GM18502 (cell line): ENCODE measurements around the gene PRKAR1B.

ENCODE experiments used
- ATAC-seq: cut with Tn5 transposase; IDR thresholded peaks from one replicate; pipeline ENCODE4 v1.9.1; 2021; ENCODE audit warnings: mild to moderate bottlenecking; ENCODE audit not compliant: unreplicated experiment, poor library complexity

PRKAR1B gene

DNA sequence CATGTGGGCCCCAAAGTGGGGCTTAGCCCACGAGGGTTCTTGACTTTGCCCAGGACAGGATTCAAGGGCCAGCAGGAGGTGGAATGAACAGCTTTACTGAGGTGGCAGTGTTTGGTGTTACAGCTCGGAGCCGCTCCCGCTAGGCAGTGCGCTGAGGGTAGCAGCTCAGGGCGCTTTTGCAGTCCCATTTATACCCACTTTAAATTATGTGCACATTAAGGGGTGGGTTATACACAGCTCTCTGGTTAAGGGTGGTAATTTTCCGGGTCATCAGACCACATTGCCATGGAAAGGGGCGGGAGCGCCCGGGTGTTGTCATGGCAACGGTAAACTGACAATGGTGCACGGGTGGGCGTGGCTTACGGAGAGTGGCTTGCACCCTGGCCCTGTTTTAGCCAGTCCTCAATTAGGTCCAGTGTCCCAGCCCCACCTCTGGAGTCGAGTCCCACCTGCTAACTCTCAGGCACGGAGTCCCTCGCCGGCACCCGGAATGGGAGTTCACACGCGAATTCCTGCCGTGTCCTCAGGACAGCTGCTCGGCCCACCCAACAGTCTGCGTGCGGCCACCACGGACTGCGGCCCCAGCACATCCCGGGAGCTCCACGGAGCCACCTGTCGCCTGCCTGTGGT, 149.2 kb downstream of the PRKAR1B start:
- no peak for ATAC-seq

DNA sequence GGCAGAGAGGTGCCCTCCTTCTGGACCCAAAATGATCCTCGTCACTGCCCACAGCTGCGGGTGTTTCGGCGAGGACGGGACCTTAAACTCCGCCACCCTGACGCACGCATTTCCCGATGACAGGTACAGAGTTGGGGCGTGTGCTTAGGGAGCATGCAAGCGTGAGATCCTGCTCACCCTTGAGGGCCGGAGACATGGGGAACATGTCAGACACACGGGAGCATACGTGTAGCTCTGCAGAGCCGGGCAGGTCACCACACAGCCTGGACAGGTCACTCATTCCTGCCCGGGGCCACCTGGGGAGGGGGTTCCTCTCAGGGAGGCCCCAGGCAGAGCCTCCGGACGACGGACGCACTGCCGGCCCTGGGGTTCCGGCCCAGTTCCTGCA, 149.8 kb downstream of the PRKAR1B start:
- no peak for ATAC-seq

DNA sequence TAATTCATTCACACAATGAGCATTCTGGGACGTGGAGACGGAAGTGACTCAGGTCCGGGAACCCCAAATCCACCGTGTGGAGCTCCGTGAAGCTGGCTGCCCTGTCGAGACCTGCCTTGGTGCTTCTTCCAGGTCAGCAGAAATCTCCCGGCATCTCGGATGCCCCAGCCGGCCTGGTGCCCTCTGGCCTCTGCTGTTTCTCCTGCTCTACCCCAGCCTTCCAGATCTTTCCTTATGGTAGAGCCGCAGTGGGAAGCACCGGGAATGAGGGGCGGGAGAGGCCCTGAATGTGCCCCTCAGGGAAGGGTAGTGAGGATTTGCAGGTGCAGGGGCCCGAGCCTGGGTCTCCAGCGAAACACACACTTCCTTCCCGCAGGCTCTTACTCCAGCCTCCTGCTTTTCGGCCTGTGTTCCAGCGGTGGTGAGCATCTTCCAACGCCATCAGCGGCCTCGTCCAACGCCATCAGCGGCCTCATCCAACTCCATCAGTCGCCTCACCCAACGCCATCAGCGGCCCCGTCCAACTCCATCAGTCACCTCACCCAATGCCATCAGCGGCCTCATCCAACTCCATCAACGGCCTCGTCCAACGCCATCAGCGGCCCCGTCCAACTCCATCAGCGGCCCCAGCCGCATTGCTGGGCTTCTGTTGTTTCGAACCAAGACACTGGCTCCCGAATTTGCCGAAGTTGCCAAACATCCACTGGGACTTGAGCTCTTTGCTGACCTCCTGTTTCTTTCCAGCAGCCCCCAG, 150.4 kb downstream of the PRKAR1B start:
- ATAC-seq: no peak

DNA sequence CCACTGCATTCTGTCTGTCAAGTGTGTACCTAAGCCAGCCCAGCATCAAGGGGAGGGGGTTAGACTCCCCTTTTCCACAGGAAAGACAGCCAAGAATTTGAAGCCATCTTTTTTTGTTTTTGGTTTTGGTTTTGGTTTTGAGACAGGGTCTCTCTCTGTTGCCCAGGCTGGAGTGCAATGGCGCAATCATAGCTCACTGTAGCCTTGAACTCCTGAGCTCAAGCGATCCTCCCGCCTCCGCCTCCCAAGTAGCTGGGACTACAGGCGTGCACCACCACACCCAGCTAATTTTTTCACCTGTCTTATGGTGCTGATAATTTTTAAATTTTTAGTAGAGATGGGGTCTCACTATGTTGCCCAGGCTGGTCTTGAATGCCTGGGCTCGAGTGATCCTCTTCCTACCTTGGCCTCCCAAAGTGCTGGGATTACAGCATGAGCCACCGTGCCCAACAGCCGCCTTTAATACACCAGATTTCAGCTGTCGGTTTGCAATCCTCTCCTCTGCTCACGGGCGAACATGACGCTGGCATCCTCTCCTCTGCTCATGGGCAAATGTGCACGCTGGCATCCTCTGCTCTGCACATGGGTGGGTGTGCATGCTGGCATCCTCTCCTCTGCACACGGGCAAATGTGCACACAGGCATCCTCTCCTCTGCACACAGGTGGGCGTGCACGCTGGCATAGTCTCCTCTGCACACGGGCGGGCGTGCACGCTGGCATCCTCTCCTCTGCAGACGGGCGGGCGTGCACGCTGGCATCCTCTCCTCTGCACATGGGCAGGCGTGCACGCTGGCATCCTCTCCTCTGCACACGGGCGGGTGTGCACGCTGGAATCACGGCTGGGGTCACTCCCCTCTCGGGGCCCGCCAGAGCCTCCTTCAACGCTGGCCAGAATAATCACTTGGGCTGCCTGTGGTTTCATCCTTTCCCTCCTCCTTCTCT, 151.4 kb downstream of the PRKAR1B start:
- ATAC-seq: no peak

DNA sequence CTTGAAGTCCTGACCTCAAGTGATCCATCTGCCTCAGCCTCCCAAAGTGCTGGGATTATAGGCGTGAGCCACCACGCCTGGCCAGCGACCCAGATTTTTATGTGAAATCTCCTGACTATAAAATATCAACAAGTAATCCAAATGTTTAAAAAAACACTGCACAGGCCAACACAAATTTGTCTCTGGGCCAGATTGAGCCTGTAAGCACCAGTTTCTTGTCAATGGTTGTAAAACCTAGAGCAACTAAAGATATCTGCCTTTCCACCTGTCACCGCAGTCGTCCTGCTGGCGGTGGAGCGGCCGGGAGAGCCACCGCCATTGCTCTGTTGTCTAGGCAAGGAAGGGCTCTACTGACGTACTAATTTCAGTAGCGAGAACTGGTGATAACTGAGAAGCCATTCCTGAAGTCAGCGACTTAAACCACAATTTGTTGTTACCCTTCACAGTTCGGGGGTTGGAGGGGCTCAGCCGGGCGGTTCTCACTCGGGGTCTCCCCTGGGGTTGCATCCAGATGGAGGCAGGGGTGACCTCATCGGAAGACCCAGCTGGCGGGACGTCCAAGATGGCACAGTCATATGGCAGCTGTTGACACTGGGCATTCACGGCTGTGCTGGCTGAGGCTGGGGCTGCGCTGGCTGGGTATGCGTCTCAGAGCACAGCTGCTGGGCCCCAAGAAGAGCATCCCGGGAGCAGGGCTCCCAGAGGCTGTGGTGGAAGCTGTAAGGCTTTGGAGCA, 152.3 kb downstream of the PRKAR1B start:
- ATAC-seq: no peak

DNA sequence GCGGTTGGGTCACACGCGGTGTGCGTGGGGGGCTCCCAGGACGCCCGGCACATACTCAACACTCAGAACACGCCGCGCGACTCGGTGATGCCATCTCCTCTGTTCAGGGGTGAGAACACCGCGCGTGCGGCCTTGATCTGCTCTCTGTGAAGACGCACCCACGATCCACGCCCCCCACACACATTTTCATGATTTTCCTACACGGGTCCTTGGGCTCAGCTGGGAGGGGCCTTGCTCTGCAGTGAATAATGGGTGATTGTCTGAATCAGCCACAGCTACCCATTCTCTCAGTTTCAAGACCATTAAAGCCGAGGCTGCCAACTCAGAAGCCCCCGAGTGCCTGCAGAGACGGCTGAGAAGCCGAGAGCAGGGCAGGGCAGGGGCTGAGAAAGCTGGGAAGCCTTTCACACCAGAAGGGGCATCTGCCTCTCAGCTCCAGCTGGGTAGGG, 153.1 kb downstream of the PRKAR1B start:
- no peak for ATAC-seq

DNA sequence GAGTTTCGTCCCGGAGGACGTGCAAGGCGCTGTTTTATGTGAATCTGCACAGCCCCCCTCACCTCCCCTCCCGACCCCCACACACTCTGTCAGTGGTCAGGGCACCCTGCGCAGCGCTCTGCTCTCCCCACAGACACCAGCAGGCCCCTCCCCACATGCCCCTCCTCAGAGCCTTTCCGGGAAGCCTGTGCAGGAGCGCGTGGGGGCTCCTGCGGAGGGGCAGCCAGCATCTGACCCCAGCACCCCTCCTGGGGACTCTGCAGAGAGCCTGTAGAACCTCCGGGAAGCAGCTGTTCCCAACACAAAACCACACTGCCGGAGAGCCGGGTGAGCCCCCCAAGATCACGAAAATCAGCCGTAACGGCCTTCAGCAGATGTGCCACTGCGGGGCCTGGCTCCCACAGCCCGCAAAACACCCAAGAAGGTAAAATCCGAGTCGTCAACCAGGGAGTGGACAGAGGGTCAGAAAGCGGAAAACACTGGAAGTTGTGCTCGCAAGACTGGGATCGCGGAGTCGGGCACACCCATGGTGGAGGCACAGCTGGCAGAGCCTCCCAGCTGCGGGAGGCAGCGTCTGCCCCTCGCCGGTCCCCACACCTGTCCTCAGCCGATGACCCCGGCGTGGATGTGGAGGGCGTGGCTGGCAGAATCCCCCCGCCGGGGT, 153.7 kb downstream of the PRKAR1B start:
- ATAC-seq: no peak

DNA sequence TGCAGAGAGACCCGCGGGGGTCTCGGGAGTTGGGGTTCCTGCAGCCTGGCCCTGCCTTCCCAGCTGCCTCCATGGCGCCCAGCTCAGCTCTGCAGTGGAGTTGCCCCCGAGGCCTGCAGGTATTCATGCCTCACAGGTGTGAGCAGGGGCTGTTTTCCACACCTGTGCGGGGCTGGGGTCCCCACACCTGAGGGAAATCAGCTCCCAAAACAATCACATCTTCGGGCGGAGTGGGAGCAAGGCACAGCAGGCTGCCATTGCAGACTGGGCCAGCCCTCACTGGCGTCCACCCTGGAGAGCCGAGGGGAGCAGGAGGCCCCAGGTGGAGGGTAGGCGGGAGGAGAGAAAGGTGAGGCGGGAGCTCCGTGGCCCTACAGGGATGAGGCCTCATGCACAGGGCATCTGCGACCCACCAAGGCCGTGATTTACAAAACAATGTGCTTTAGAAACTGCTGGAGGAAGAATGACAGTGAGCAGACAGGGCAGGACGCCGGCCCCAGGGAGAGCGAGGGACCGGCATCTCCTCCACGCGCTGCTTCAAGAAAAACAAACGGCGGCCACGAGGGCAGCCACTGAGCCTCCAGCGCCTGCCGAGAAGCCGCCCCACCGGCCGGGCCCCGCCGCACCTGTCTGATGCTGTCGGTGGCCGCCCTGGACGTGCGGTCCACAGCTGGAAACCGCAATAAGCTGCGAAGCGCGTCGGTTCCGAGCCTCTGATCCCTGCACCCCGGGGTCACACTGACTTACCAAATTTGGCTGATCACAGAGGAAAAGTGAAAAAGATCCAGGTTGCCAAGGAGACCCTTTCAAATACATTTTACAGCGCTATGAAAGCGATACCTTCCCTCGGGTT, 154.4 kb downstream of the PRKAR1B start:
- ATAC-seq: no peak

DNA sequence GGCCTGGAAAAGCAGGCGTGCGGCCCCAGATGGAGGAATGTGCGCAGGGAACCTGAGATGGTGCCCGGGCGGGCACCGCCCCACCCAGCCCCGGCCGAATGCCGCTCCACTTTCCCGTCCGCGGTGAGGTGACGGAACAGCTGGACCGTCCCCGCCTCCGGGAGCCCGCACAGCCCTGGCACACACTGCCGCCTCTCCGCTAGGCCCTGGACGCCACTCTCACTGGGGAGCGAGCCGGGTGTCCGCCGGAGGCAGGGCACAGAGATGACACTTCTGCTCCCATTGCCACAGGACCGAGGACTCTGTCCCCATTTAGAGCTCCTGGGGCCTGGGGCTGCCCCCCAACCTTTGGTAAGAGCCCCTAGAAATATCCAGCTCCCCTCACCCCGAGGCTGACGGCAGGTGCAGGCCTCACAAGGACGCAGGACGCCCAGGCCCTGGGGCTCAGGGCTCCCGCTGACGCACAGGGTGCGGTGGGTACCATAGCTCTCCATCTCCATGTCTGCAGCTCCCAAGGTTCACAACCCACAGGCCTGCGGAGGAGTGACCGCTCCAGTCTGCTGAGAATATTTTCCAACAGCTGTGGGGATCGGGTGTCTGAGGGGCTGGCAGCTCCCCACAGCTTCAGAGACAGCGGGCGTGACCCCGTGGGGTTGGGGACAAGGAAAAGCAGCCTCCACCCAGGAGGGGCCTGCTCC, 155.2 kb downstream of the PRKAR1B start:
- ATAC-seq: no peak

DNA sequence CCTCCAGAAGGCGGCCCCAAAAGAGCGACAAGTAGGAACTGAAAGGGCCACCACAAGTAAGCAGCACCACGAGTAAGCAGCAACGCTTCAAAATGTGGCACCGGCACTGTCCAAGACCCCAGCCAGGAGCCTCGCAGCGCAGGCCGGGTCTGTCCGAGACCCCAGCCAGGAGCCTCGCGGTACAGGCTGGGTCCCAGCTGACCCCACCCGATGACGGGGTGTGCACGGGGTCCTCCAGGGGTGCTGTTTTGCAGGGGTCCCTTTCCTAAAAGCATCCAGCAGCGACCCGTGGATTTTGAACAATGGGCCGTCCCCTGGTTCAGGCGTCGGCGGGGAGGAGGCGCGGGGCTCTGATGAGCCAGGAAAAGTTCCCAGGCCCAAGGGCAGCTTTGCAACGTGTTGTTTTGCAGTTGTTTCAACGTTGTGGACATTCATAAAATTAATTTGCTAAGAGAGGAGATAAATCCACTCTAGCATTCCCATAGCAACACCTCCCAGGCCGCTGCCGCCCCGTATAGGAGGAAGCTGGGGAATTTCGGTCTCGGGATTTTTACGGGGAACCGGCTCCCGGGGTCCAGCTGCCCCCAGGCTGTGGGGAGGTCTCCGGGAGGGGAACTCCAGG, 155.9 kb downstream of the PRKAR1B start:
- no peak for ATAC-seq

DNA sequence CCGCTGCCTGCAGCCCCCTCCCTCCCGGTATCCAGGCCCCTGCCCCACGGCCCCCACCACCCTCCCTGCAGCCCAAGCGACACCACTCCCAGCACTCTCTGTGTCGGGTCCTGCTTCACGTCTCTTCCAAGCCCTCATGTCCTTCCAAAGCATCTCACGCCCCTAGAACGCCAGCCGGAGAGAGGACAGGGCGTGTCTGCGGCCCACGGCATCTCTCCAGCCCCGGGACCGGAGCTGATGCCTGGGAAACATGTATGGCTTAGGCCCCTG, 156.3 kb downstream of the PRKAR1B start:
- no peak for ATAC-seq

DNA sequence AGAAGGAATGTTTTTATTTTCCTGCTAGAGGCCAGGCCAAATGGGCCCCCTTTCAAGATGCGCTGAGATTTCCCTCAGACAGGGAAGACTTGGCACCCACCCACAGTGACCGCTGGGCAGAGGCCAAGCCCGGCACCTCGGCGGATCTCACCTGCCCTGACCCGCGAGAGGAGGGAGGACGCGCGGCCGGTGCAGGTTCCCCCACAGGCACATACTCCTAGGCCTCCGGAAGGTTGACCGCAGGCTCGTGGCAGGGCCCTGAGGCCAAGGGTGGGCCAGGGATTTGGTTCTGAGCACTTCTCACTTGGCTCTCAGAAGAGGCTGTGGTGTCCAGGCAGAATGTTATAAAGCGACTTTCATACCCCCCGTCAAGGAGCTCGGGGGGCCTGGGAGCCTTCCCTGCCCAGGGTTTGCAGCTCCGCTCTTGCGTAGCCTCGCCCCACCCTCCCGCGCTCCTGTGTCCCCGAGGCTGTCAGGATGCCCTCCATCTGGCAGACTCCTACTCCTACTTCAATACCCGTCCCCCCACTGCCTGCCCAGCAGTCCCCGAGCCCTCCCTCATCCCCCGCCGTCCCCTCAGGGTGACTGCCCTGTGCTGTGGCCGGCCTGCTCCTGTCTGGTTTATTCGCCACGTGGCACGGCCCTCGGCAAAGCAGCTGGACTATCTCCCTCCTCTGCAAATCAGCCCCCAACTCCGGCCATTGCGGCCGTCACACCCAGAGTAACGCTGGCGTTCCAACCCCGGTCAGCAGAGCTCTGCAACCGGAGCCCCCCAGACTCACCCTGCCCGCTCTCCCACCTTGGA, 156.9 kb downstream of the PRKAR1B start:
- no peak for ATAC-seq

DNA sequence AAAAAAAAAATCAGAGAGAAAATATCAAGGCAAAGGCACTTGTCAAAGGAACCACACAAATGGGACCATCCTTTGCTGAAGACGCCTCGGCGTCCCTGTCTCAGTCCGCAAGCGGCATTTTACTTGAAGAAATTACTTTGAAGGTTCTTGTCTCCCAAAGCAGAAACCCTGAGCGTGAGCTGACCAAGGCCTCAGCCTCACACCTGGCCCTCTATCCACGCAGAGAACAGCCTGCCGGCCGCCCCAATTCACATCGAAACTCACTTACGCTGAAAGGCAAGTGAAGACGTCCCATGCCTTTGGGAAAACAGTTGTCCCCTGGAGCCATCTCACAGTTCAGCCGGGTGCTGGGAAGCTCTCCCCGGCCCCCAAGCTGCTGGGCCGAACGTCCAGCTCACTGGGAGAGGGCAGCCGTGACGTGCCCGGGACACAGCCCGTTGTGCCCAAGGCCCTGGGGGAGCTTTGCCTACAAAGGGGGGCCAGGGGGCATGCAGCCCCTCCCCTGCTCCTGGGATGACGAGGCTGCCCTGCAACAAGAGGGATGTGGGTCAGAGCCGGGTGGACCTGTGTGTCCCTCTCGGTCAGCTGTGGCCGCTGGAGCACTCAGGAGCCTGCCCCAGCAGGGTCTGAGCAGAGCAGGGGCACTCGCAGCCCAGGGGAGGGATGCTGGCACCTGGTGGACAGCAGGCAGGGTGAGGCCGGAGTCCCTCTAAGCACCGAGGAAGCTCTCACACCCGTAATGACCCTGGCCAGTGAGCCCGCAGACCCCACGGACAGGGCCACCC, 157.8 kb downstream of the PRKAR1B start:
- ATAC-seq: no peak

DNA sequence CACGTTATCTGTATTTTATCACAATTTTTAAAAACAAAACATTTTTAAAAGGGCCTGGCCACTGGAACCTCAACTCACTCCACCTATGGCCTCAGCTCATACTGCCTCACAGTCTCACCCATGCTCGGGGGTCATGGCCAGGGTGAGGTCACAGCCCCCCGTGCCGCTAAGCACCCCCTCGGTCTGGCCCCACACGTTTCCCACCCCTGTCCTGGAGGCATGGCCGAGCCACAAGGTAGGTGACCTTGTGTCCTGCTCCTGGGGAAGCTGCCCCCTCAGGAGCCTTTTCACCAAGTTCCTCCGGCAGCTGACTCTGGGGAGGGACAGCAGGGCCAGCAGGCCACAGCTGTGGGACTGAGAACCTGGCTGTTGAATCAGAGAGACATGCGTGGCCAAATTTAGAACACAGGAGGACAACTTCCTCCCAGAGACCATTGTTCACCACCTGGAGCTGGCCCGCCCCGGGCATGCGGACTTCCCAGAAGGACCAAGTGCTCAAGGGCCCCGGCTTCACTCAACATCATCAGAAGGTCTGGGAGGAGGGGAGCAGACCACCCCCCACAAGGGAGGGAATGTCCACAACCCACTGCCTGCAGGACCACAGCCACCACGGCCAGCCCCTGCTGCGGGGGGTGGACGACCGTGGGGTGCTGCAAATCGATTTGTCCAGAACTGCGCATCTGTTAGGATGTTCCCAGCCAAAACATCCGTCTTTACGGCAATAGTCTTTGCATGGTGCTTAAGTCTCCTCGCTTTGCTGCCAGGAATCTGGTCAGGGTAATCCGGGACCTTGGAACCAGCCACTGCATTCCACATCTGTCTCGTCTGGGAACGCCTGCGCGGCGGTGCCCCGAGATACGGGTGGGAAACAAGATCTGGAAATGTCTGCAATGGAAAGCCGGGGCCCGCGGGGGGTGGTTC, 158.8 kb downstream of the PRKAR1B start:
- ATAC-seq: no peak

DNA sequence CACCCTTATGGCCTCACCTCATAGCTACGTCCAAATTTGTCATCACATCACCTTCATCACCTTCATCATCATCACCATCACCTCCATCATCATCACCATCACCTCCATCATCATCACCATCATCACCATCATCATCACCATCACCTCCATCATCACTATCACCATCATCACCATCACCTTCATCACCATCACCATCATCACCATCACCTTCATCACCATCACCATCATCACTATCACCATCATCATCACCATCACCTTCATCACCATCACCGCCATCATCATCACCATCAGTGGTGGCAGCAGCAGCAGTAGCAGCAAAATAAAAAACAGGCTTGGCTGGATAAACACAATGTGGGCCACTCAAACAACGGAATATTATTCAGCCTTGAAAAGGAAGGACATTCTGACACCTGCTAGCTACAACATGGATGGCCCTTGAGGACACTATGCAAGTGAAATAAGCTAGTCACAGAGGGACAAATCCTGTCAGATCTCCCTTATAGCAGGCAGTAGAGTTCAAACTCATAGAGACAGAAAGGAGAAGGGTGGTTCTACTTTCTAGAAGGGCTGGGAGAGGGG, 159.7 kb downstream of the PRKAR1B start:
- ATAC-seq: no peak
